HEK293 (cell line): Measurements from ENCODE around the gene AATF.

Experiments used
- GLIS2 ChIP-seq: fragments of 450-650 bp; formaldehyde crosslinking; IDR thresholded peaks from 2 replicates; pipeline ENCODE4 v1.5.1; 2016; ENCODE audit warnings: missing biosample characterization, missing genetic modification characterization
- KLF1 ChIP-seq: fragments of 450-650 bp; formaldehyde crosslinking; IDR thresholded peaks from 2 replicates; pipeline ENCODE4 v1.5.1; 2016; ENCODE audit warnings: missing biosample characterization, missing genetic modification characterization
- YY1 ChIP-seq: fragments of 450-650 bp; formaldehyde crosslinking; IDR thresholded peaks from 2 replicates; pipeline ENCODE4 v1.5.1; 2018; ENCODE audit warnings: missing biosample characterization, missing genetic modification characterization
- ZEB2 ChIP-seq: fragments of 450-650 bp; formaldehyde crosslinking; IDR thresholded peaks from 2 replicates; pipeline ENCODE4 v1.5.1; 2016; ENCODE audit warnings: missing biosample characterization, missing genetic modification characterization
- ZFHX2 ChIP-seq: fragments of 450-650 bp; formaldehyde crosslinking; conservative IDR thresholded peaks from 2 replicates; pipeline ENCODE4 v1.5.1; 2016; ENCODE audit warnings: missing biosample characterization, missing genetic modification characterization
- ZNF174 ChIP-seq: fragments of 450-650 bp; formaldehyde crosslinking; IDR thresholded peaks from 2 replicates; pipeline ENCODE4 v1.5.0; 2017; ENCODE audit warnings: missing biosample characterization, mild to moderate bottlenecking, missing genetic modification characterization
- ZNF184 ChIP-seq: fragments of 450-650 bp; IDR thresholded peaks from 2 replicates; pipeline ENCODE4 v1.5.1; 2018; ENCODE audit warnings: missing biosample characterization, mild to moderate bottlenecking, missing genetic modification characterization
- ZNF302 ChIP-seq: fragments of 450-650 bp; formaldehyde crosslinking; IDR thresholded peaks from 2 replicates; pipeline ENCODE4 v1.5.1; 2016; ENCODE audit warnings: missing biosample characterization, missing genetic modification characterization, low read depth
- ZNF416 ChIP-seq: fragments of 450-650 bp; formaldehyde crosslinking; IDR thresholded peaks from 2 replicates; pipeline ENCODE4 v1.5.1; 2016; ENCODE audit warnings: missing biosample characterization, missing genetic modification characterization
- ZNF473 ChIP-seq: fragments of 450-650 bp; formaldehyde crosslinking; IDR thresholded peaks from 2 replicates; pipeline ENCODE4 v1.5.1; 2017; ENCODE audit warnings: missing biosample characterization, missing genetic modification characterization
- ZNF48 ChIP-seq: fragments of 450-650 bp; formaldehyde crosslinking; IDR thresholded peaks from 2 replicates; pipeline ENCODE4 v1.5.1; 2016; ENCODE audit warnings: missing biosample characterization, missing genetic modification characterization
- ZNF544 ChIP-seq: fragments of 450-650 bp; formaldehyde crosslinking; IDR thresholded peaks from 2 replicates; pipeline ENCODE4 v1.5.0; 2017; ENCODE audit warnings: missing biosample characterization, missing genetic modification characterization
- ZNF596 ChIP-seq: fragments of 450-650 bp; IDR thresholded peaks from 2 replicates; pipeline ENCODE4 v1.5.0; 2018; ENCODE audit warnings: missing biosample characterization, mild to moderate bottlenecking, missing genetic modification characterization, moderate library complexity
- ZNF600 ChIP-seq: fragments of 450-650 bp; formaldehyde crosslinking; IDR thresholded peaks from 2 replicates; pipeline ENCODE4 v1.5.1; 2016; ENCODE audit warnings: missing biosample characterization, missing genetic modification characterization
- ZNF670 ChIP-seq: fragments of 450-650 bp; formaldehyde crosslinking; IDR thresholded peaks from 2 replicates; pipeline ENCODE4 v1.5.1; 2016; ENCODE audit warnings: missing biosample characterization, missing genetic modification characterization, low read depth
- ZNF677 ChIP-seq: fragments of 450-650 bp; IDR thresholded peaks from 2 replicates; pipeline ENCODE4 v1.5.0; 2018; ENCODE audit warnings: missing biosample characterization, mild to moderate bottlenecking, missing genetic modification characterization, moderate library complexity
- ZNF747 ChIP-seq: fragments of 450-650 bp; formaldehyde crosslinking; IDR thresholded peaks from 2 replicates; pipeline ENCODE4 v1.5.1; 2016; ENCODE audit warnings: missing biosample characterization, missing genetic modification characterization
- ZNF777 ChIP-seq: fragments of 450-650 bp; formaldehyde crosslinking; IDR thresholded peaks from 2 replicates; pipeline ENCODE4 v1.5.1; 2017; ENCODE audit warnings: missing biosample characterization, missing genetic modification characterization, borderline replicate concordance
- ZNF830 ChIP-seq: fragments of 450-650 bp; IDR thresholded peaks from 2 replicates; pipeline ENCODE4 v1.5.0; 2018; ENCODE audit warnings: missing biosample characterization, missing genetic modification characterization, low read depth, mild to moderate bottlenecking, moderate library complexity
- ZNF843 ChIP-seq: fragments of 450-650 bp; formaldehyde crosslinking; IDR thresholded peaks from 2 replicates; pipeline ENCODE4 v1.5.1; 2016; ENCODE audit warnings: missing biosample characterization, missing genetic modification characterization
- ZSCAN30 ChIP-seq: fragments of 450-650 bp; IDR thresholded peaks from 2 replicates; pipeline ENCODE4 v1.5.1; 2018; ENCODE audit warnings: missing biosample characterization, mild to moderate bottlenecking, missing genetic modification characterization, moderate library complexity
- TF ChIP-seq, protein P1 (sequence below): fragments of 450-650 bp; formaldehyde crosslinking; IDR thresholded peaks from 2 replicates; pipeline ENCODE4 v1.5.1; 2016; ENCODE audit warnings: missing biosample characterization, missing genetic modification characterization
- TF ChIP-seq, protein P2 (sequence below): fragments of 450-650 bp; IDR thresholded peaks from 2 replicates; pipeline ENCODE4 v1.5.1; 2018; ENCODE audit warnings: missing biosample characterization, missing genetic modification characterization
- TF ChIP-seq, protein P3 (sequence below): fragments of 450-650 bp; formaldehyde crosslinking; IDR thresholded peaks from 2 replicates; pipeline ENCODE4 v1.5.1; 2017; ENCODE audit warnings: missing biosample characterization, missing genetic modification characterization
- TF ChIP-seq, protein P4 (sequence below): fragments of 450-650 bp; formaldehyde crosslinking; IDR thresholded peaks from 2 replicates; pipeline ENCODE4 v1.5.1; 2016; ENCODE audit warnings: missing biosample characterization, missing genetic modification characterization
- TF ChIP-seq, protein P5 (sequence below): fragments of 450-650 bp; formaldehyde crosslinking; IDR thresholded peaks from 2 replicates; pipeline ENCODE4 v1.5.1; 2016; ENCODE audit warnings: missing biosample characterization, missing genetic modification characterization
- TF ChIP-seq, protein P6 (sequence below): fragments of 450-650 bp; formaldehyde crosslinking; IDR thresholded peaks from 2 replicates; pipeline ENCODE4 v1.5.1; 2016; ENCODE audit warnings: missing biosample characterization, missing genetic modification characterization, low read depth
- TF ChIP-seq, protein P7 (sequence below): fragments of 450-650 bp; formaldehyde crosslinking; conservative IDR thresholded peaks from 2 replicates; pipeline ENCODE4 v1.5.1; 2016; ENCODE audit warnings: low read depth, missing biosample characterization, missing genetic modification characterization

Gene AATF

DNA sequence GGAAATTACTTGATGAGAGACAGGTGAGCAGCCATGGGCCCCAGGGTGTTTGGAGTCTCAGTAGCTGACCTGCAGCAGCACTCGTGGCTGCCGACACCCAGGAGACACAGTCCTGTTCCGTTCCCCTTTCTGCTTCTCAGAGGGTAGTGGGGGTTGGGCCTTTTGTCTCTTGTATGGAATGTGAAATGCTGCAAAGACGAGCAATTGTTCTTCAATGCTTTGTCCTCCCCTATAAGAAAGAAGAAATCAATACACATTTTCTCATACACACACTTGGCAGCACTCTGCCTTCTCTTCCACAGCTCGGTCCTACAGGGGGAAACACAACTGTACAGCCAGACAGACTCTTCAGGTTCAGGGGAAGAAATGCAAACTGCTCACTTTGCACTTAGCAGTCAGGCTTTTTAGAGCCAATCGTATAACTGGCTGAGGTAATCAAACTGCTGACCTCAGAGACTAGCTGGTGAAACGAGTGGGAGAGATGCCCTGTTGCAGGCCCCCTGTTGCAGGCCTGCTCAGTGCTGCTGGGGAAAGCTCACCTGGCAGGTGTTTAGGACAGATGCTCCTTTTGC lies 96.7 kb downstream of the AATF start (continued):
- TF ChIP-seq, protein P1, sequence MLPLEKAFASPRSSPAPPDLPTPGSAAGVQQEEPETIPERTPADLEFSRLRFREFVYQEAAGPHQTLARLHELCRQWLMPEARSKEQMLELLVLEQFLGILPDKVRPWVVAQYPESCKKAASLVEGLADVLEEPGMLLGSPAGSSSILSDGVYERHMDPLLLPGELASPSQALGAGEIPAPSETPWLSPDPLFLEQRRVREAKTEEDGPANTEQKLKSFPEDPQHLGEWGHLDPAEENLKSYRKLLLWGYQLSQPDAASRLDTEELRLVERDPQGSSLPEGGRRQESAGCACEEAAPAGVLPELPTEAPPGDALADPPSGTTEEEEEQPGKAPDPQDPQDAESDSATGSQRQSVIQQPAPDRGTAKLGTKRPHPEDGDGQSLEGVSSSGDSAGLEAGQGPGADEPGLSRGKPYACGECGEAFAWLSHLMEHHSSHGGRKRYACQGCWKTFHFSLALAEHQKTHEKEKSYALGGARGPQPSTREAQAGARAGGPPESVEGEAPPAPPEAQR (tag by site-specific recombination), result no peak
- no peak for TF ChIP-seq YY1 (tag by site-specific recombination)
- TF ChIP-seq ZNF600 (tag by site-specific recombination), result peak; percentile 66
- no peak for TF ChIP-seq ZNF777 (tag by site-specific recombination)
- TF ChIP-seq ZNF184 (tag by site-specific recombination), result no peak
- TF ChIP-seq ZNF48 (tag by site-specific recombination), result no peak
- TF ChIP-seq ZNF843, result no peak
- no peak for TF ChIP-seq ZNF677
- TF ChIP-seq ZNF670 (tag by site-specific recombination), result no peak
- TF ChIP-seq ZNF416 (tag by site-specific recombination), result no peak
- no peak for TF ChIP-seq KLF1 (tag by site-specific recombination)
- TF ChIP-seq ZNF830, result no peak
- no peak for TF ChIP-seq ZNF544
- TF ChIP-seq, protein P2, sequence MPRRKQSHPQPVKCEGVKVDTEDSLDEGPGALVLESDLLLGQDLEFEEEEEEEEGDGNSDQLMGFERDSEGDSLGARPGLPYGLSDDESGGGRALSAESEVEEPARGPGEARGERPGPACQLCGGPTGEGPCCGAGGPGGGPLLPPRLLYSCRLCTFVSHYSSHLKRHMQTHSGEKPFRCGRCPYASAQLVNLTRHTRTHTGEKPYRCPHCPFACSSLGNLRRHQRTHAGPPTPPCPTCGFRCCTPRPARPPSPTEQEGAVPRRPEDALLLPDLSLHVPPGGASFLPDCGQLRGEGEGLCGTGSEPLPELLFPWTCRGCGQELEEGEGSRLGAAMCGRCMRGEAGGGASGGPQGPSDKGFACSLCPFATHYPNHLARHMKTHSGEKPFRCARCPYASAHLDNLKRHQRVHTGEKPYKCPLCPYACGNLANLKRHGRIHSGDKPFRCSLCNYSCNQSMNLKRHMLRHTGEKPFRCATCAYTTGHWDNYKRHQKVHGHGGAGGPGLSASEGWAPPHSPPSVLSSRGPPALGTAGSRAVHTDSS, result no peak
- no peak for TF ChIP-seq ZNF174
- no peak for TF ChIP-seq ZNF302 (tag by site-specific recombination)
- TF ChIP-seq, protein P3, sequence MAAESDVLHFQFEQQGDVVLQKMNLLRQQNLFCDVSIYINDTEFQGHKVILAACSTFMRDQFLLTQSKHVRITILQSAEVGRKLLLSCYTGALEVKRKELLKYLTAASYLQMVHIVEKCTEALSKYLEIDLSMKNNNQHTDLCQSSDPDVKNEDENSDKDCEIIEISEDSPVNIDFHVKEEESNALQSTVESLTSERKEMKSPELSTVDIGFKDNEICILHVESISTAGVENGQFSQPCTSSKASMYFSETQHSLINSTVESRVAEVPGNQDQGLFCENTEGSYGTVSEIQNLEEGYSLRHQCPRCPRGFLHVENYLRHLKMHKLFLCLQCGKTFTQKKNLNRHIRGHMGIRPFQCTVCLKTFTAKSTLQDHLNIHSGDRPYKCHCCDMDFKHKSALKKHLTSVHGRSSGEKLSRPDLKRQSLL (tag by site-specific recombination), result no peak
- no peak for TF ChIP-seq ZSCAN30
- no peak for TF ChIP-seq ZNF473 (tag by site-specific recombination)
- TF ChIP-seq, protein P4, sequence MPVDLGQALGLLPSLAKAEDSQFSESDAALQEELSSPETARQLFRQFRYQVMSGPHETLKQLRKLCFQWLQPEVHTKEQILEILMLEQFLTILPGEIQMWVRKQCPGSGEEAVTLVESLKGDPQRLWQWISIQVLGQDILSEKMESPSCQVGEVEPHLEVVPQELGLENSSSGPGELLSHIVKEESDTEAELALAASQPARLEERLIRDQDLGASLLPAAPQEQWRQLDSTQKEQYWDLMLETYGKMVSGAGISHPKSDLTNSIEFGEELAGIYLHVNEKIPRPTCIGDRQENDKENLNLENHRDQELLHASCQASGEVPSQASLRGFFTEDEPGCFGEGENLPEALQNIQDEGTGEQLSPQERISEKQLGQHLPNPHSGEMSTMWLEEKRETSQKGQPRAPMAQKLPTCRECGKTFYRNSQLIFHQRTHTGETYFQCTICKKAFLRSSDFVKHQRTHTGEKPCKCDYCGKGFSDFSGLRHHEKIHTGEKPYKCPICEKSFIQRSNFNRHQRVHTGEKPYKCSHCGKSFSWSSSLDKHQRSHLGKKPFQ, result no peak
- TF ChIP-seq ZEB2 (tag by site-specific recombination), result peak; percentile 40; the same call in 1 of the 2 replicates
- no peak for TF ChIP-seq ZNF596 (tag by site-specific recombination)
- no peak for TF ChIP-seq ZFHX2 (tag by site-specific recombination)
- no peak for TF ChIP-seq GLIS2 (tag by site-specific recombination)
- TF ChIP-seq, protein P5, sequence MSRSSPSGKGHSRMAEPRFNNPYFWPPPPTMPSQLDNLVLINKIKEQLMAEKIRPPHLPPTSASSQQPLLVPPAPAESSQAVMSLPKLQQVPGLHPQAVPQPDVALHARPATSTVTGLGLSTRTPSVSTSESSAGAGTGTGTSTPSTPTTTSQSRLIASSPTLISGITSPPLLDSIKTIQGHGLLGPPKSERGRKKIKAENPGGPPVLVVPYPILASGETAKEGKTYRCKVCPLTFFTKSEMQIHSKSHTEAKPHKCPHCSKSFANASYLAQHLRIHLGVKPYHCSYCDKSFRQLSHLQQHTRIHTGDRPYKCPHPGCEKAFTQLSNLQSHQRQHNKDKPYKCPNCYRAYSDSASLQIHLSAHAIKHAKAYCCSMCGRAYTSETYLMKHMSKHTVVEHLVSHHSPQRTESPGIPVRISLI (tag by site-specific recombination), result no peak
- TF ChIP-seq ZNF747, result no peak
- TF ChIP-seq, protein P6, sequence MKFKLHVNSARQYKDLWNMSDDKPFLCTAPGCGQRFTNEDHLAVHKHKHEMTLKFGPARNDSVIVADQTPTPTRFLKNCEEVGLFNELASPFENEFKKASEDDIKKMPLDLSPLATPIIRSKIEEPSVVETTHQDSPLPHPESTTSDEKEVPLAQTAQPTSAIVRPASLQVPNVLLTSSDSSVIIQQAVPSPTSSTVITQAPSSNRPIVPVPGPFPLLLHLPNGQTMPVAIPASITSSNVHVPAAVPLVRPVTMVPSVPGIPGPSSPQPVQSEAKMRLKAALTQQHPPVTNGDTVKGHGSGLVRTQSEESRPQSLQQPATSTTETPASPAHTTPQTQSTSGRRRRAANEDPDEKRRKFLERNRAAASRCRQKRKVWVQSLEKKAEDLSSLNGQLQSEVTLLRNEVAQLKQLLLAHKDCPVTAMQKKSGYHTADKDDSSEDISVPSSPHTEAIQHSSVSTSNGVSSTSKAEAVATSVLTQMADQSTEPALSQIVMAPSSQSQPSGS (tag by site-specific recombination), result no peak
- TF ChIP-seq, protein P7, sequence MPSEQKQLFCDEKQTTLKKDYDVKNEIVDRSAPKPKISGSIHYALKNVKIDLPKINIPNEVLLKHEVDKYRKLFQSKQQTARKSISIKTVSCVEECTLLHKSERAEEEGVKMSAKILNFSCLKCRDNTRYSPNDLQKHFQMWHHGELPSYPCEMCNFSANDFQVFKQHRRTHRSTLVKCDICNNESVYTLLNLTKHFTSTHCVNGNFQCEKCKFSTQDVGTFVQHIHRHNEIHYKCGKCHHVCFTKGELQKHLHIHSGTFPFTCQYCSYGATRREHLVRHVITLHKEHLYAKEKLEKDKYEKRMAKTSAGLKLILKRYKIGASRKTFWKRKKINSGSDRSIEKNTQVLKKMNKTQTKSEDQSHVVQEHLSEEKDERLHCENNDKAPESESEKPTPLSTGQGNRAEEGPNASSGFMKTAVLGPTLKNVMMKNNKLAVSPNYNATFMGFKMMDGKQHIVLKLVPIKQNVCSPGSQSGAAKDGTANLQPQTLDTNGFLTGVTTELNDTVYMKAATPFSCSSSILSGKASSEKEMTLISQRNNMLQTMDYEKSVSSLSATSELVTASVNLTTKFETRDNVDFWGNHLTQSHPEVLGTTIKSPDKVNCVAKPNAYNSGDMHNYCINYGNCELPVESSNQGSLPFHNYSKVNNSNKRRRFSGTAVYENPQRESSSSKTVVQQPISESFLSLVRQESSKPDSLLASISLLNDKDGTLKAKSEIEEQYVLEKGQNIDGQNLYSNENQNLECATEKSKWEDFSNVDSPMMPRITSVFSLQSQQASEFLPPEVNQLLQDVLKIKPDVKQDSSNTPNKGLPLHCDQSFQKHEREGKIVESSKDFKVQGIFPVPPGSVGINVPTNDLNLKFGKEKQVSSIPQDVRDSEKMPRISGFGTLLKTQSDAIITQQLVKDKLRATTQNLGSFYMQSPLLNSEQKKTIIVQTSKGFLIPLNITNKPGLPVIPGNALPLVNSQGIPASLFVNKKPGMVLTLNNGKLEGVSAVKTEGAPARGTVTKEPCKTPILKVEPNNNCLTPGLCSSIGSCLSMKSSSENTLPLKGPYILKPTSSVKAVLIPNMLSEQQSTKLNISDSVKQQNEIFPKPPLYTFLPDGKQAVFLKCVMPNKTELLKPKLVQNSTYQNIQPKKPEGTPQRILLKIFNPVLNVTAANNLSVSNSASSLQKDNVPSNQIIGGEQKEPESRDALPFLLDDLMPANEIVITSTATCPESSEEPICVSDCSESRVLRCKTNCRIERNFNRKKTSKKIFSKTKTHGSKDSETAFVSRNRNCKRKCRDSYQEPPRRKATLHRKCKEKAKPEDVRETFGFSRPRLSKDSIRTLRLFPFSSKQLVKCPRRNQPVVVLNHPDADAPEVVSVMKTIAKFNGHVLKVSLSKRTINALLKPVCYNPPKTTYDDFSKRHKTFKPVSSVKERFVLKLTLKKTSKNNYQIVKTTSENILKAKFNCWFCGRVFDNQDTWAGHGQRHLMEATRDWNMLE, result no peak
